H1 (cell line): ENCODE results near the gene SIPA1L3. TPM values are rescaled to one million over a fixed set of nuclear protein-coding genes. Genes with fewer than 3 reads are reported as not detected.

Experiments used
- CTCF ChIA-PET: fragments of 300-600 bp; sonication (Branson Sonifier 250); formaldehyde crosslinking; loops from one replicate; lab custom pipeline; 2021; ENCODE audit not compliant: partially characterized antibody; lab: Charles Lee
- POLR2A ChIA-PET: fragments of 300-600 bp; sonication (Branson Sonifier 250); formaldehyde crosslinking; loops from one replicate; lab custom pipeline; 2021; ENCODE audit warnings: inconsistent platforms; ENCODE audit not compliant: partially characterized antibody; lab: Charles Lee
- DNase-seq, 2 experiments: peaks; one replicate each; pipeline versions ENCODE4 v3.0.0 to v3.0.0-alpha.2; 2010 to 2022; ENCODE audit warnings: low spot score in 2 of 2, low read depth in 1 of 2, mixed read lengths in 1 of 2
- FAIRE-seq: peaks from 2 replicates; lab custom pipeline; 2011; peaks lifted over from hg19 to GRCh38; lab: Jason Lieb, UNC
- H2AFZ ChIP-seq: 2 replicates; pipeline ENCODE4 v1.8.1; 2012; ENCODE audit warnings: low read length, inconsistent platforms
- H2AK5ac ChIP-seq: 2 replicates; pipeline ENCODE4 v1.6.1; 2013; ENCODE audit warnings: low read depth, low read length
- H2BK120ac ChIP-seq: replicated peaks from 2 replicates; pipeline ENCODE3; 2013; ENCODE audit warnings: low read depth, low read length, inconsistent platforms
- H2BK12ac ChIP-seq: 2 replicates; pipeline ENCODE4 v1.6.1; 2013; ENCODE audit warnings: low read depth, low read length
- H2BK15ac ChIP-seq: 2 replicates; pipeline ENCODE4 v1.6.1; 2013; ENCODE audit warnings: low read length
- H2BK20ac ChIP-seq: 2 replicates; pipeline ENCODE4 v1.6.1; 2013; ENCODE audit warnings: low read length
- H2BK5ac ChIP-seq: 2 replicates; pipeline ENCODE4 v1.6.1; 2013; ENCODE audit warnings: low read depth, low read length
- H3K14ac ChIP-seq: 2 replicates; pipeline ENCODE4 v1.6.1; 2013; ENCODE audit warnings: inconsistent platforms; ENCODE audit not compliant: insufficient read length
- H3K18ac ChIP-seq: 2 replicates; pipeline ENCODE4 v1.6.1; 2013; ENCODE audit warnings: low read length; ENCODE audit errors: extremely low read depth
- H3K23ac ChIP-seq: 2 replicates; pipeline ENCODE4 v1.6.1; 2013; ENCODE audit warnings: inconsistent platforms; ENCODE audit not compliant: insufficient read length
- H3K23me2 ChIP-seq: 2 replicates; pipeline ENCODE4 v1.6.1; 2013; ENCODE audit warnings: low read depth, low read length
- H3K27ac ChIP-seq: 2 replicates; pipeline ENCODE4 v1.6.1; 2011; ENCODE audit warnings: low read depth, low read length, inconsistent platforms
- H3K27me3 ChIP-seq, 4 experiments: replicated peaks in 1 of 4; 1 replicate in 1 of 4; 2 replicates in 3 of 4; pipeline versions ENCODE4 v1.6.1 to v1.8.1; 2011 to 2013; ENCODE audit warnings: low read length in 3 of 4, mild to moderate bottlenecking in 3 of 4, inconsistent platforms in 2 of 4, mixed read lengths in 2 of 4, moderate library complexity in 1 of 4; ENCODE audit not compliant: control insufficient read depth in 3 of 4, insufficient read depth in 3 of 4; ENCODE audit errors: extremely low read depth in 1 of 4
- H3K36me3 ChIP-seq, 4 experiments: 2 replicates each; pipeline versions ENCODE4 v1.6.1 to v1.8.1; 2011 to 2013; ENCODE audit warnings: mild to moderate bottlenecking in 4 of 4, low read length in 3 of 4, moderate library complexity in 2 of 4, control low read depth in 1 of 4, inconsistent platforms in 1 of 4; ENCODE audit not compliant: insufficient read depth in 4 of 4, control insufficient read depth in 2 of 4
- H3K4ac ChIP-seq: replicated peaks from 2 replicates; pipeline ENCODE3; 2013; ENCODE audit warnings: low read length, low read depth, mixed read lengths, inconsistent platforms; ENCODE audit not compliant: insufficient read length
- H3K4me1 ChIP-seq, 4 experiments: replicated peaks in 1 of 4; 1 replicate in 1 of 4; 2 replicates in 3 of 4; pipeline versions ENCODE4 v1.6.1 to v1.8.1; 2011 to 2013; ENCODE audit warnings: low read length in 3 of 4, inconsistent platforms in 2 of 4, mixed read lengths in 1 of 4; ENCODE audit not compliant: insufficient read depth in 4 of 4, control insufficient read depth in 3 of 4
- H3K4me2 ChIP-seq, 2 experiments: 2 replicates each; pipeline versions ENCODE4 v1.6.1 to v1.8.1; 2011 to 2013; ENCODE audit warnings: low read depth in 2 of 2, low read length in 2 of 2, control low read depth in 1 of 2, inconsistent platforms in 1 of 2, mild to moderate bottlenecking in 1 of 2; ENCODE audit not compliant: insufficient read depth in 1 of 2
- H3K4me3 ChIP-seq, 4 experiments: fragments of 200-600, 300-600 bp in 1 of 4; sonication (generic), shearing (Covaris generic), sonication (Bioruptor Twin) in 1 of 4; 2 replicates each; pipeline versions ENCODE4 v1.5.1 to v1.8.1; 2011 to 2016; ENCODE audit warnings: low read length in 4 of 4, low read depth in 3 of 4, control low read depth in 2 of 4, inconsistent platforms in 2 of 4, mild to moderate bottlenecking in 2 of 4, mixed read lengths in 1 of 4, moderate library complexity in 1 of 4; ENCODE audit not compliant: insufficient read depth in 2 of 4; ENCODE audit errors: extremely low read depth in 1 of 4
- H3K56ac ChIP-seq: replicated peaks from 2 replicates; pipeline ENCODE3; 2013; ENCODE audit warnings: low read depth, mild to moderate bottlenecking, mixed read lengths, low read length, inconsistent platforms; ENCODE audit not compliant: insufficient read length
- H3K79me1 ChIP-seq: 2 replicates; pipeline ENCODE4 v1.6.1; 2013; ENCODE audit warnings: low read depth, low read length, control low read depth
- H3K79me2 ChIP-seq, 2 experiments: 2 replicates each; pipeline versions ENCODE4 v1.6.1 to v1.8.1; 2012 to 2013; ENCODE audit warnings: low read length in 2 of 2, mild to moderate bottlenecking in 2 of 2, inconsistent platforms in 1 of 2; ENCODE audit not compliant: insufficient read depth in 2 of 2, control insufficient read depth in 1 of 2
- H3K9ac ChIP-seq, 4 experiments: replicated peaks in 1 of 4; 1 replicate in 1 of 4; 2 replicates in 3 of 4; pipeline versions ENCODE4 v1.6.1 to v1.8.1; 2011 to 2013; ENCODE audit warnings: low read depth in 3 of 4, low read length in 3 of 4, control low read depth in 2 of 4, mild to moderate bottlenecking in 2 of 4, moderate library complexity in 2 of 4, inconsistent platforms in 1 of 4; ENCODE audit errors: extremely low read depth in 1 of 4
- H3K9me3 ChIP-seq, 2 experiments: 2 replicates each; pipeline versions ENCODE4 v1.6.1 to v1.8.1; 2012 to 2013; ENCODE audit warnings: mild to moderate bottlenecking in 2 of 2, moderate library complexity in 2 of 2, control low read depth in 1 of 2, inconsistent platforms in 1 of 2, low read depth in 1 of 2, low read length in 1 of 2, mixed read lengths in 1 of 2; ENCODE audit not compliant: insufficient read depth in 2 of 2
- H4K20me1 ChIP-seq, 2 experiments: replicated peaks in 1 of 2; 2 replicates each; pipeline versions ENCODE3 to v1.8.1; 2011 to 2013; ENCODE audit warnings: inconsistent platforms in 2 of 2, low read length in 2 of 2, mild to moderate bottlenecking in 1 of 2; ENCODE audit not compliant: insufficient read depth in 2 of 2, control insufficient read depth in 1 of 2
- H4K5ac ChIP-seq: 2 replicates; pipeline ENCODE4 v1.6.1; 2013; ENCODE audit warnings: low read length, low read depth, mixed read lengths, inconsistent platforms; ENCODE audit not compliant: insufficient read length
- H4K8ac ChIP-seq: 2 replicates; pipeline ENCODE4 v1.8.0; 2013; ENCODE audit warnings: mild to moderate bottlenecking, moderate library complexity, low read length, inconsistent platforms; ENCODE audit not compliant: insufficient read depth; ENCODE audit errors: extremely low read depth
- H4K91ac ChIP-seq: replicated peaks from 2 replicates; pipeline ENCODE3; 2013; ENCODE audit warnings: low read length, mixed read lengths, inconsistent platforms; ENCODE audit not compliant: insufficient read length
- CBX5 ChIP-seq: fragments of 300-800, 300-1000 bp; sonication (generic); IDR thresholded peaks from 2 replicates; pipeline ENCODE4 v1.7.1; 2016; ENCODE audit warnings: antibody characterized with exemption, low read length, low read depth
- HDAC6 ChIP-seq: IDR thresholded peaks from one replicate; pipeline ENCODE4 v1.7.1; 2012; ENCODE audit warnings: low read depth, mild to moderate bottlenecking, inconsistent platforms, low read length, moderate library complexity
- SIRT6 ChIP-seq: IDR thresholded peaks from one replicate; pipeline ENCODE4 v1.7.1; 2012; ENCODE audit warnings: low read length, inconsistent platforms
- SRF ChIP-seq: IDR thresholded peaks from 2 replicates; pipeline ENCODE4 v1.6.1; 2011; ENCODE audit warnings: mild to moderate bottlenecking, low read depth, low read length, moderate library complexity
- TEAD4 ChIP-seq: IDR thresholded peaks from 2 replicates; pipeline ENCODE4 v1.6.1; 2012; ENCODE audit warnings: low read depth, low read length, inconsistent platforms, mixed read lengths
- USF2 ChIP-seq: IDR thresholded peaks from 2 replicates; pipeline ENCODE4 v1.6.1; 2011; ENCODE audit warnings: low read length, improper control_type of control experiment
- YY1 ChIP-seq: IDR thresholded peaks from 2 replicates; pipeline ENCODE4 v1.6.1; 2011; ENCODE audit warnings: low read depth, mild to moderate bottlenecking, low read length
- WGBS, 2 experiments: shearing (Covaris generic) in 1 of 2; methylation state at CpG; one replicate each; pipeline versions ENCODE4 v1.1.6 to v1.1.7; 2013 to 2015; ENCODE audit warnings: low lambda C conversion rate in 2 of 2, mixed read lengths in 2 of 2, inconsistent platforms in 1 of 2, low coverage in 1 of 2, missing lambda C conversion rate in 1 of 2; ENCODE audit not compliant: insufficient replicate concordance in 2 of 2, insufficient coverage in 1 of 2, insufficient read length in 1 of 2; ENCODE audit errors: extremely low coverage in 1 of 2, missing lambda C conversion rate in 1 of 2; 5-methylcytosine and 5-hydroxymethylcytosine counted together
- polyA plus RNA-seq, 7 experiments: library from polyadenylated mRNA; depleted of rRNA in 3 of 7; stranded (reverse) in 5 of 7; unstranded in 2 of 7; fragments of >200 nt in 5 of 7; fragments of 200-250 nt in 2 of 7; gene quantifications; 1 replicate in 5 of 7; 2 replicates in 1 of 7; 4 replicates in 1 of 7; pipeline versions ENCODE4 v1.2.1 to v1.2.3, GENCODE V29; 2011 to 2013; ENCODE audit warnings: missing spikeins in 2 of 7, mixed read lengths in 2 of 7
- total RNA-seq: library from RNA; stranded (reverse); fragmentation: NEBNext Ultra II Directional; extraction: Animal tissue kit (Norgen Biotek cat#: 25700); gene quantifications from 2 replicates; pipeline ENCODE4 v1.2.1, GENCODE V29; 2021

Gene SIPA1L3
- total and polyA plus RNA-seq, 2 of the 8 experiments (the other 6 are each of a cell fraction or from before 2014, with no cell fraction given), result 15.0 to 54.9 TPM

- peaks cover 0 to 13% (median 7%) of the 10 kb centered on the region in 4 experiments; a peak in 6 of 7 replicates for H3K4me1 ChIP-seq
- H2AFZ ChIP-seq, result no peak overlapping the region
- ChIA-PET POLR2A (no interaction called here), CTCF (no interaction called here)
- H4K8ac ChIP-seq, result no peak overlapping the region
- H3K18ac ChIP-seq, result no peak overlapping the region
- H3K4me3 ChIP-seq, result no peak overlapping the region
- H3K27me3 ChIP-seq, result no peaks in the 10 kb centered on the region
- H2BK20ac ChIP-seq, result no peak overlapping the region
- H3K4me2 ChIP-seq, result no peak overlapping the region
- peaks cover 4% of the 10 kb centered on the region; the same call in 1 of the 2 replicates for H3K23me2 ChIP-seq
- no peaks in the 10 kb centered on the region for H3K79me2 ChIP-seq
- peaks cover 0 to 3% of the 10 kb centered on the region in 2 experiments for H4K20me1 ChIP-seq
- H3K56ac ChIP-seq, result no peak overlapping the region
- H3K4ac ChIP-seq, result no peak overlapping the region
- FAIRE-seq (no peak), DNase-seq (no peak)
- H3K27ac ChIP-seq, result no peak overlapping the region
- WGBS, 2 experiments, result 96% methylated on average over 3 of the region's 3 CpGs; no CpG with 5 or more reads in 1 of the 2 experiments
- H4K91ac ChIP-seq, result no peak overlapping the region
- H3K14ac ChIP-seq, result no peak overlapping the region
- H3K79me1 ChIP-seq, result no peaks in the 10 kb centered on the region
- no peak overlapping the region for H4K5ac ChIP-seq
- H3K9me3 ChIP-seq, result no peaks in the 10 kb centered on the region
- no peak overlapping the region for H2BK12ac ChIP-seq
- TF ChIP-seq HDAC6 (no peak), SRF (no peak), CBX5 (no peak), USF2 (no peak), TEAD4 (no peak), SIRT6 (no peak), YY1 (no peak)
- H3K9ac ChIP-seq, result no peak overlapping the region
- no peak overlapping the region for H2AK5ac ChIP-seq
- H2BK5ac ChIP-seq, result no peak overlapping the region
- no peak overlapping the region for H2BK15ac ChIP-seq
- no peak overlapping the region for H3K23ac ChIP-seq
- H3K36me3 ChIP-seq, result peaks cover 0 to 4% (median 1%) of the 10 kb centered on the region in 4 experiments; a peak in 2 of 8 replicates
- H2BK120ac ChIP-seq, result no peak overlapping the region
Observed at GRCh38 chr19:38180071-38180470, 273.1 kb downstream of the SIPA1L3 start.
